Parathyroid adenoma (tissue), 2 donors: ENCODE results near the gene CLSTN2.

Source experiments
- H2AFZ ChIP-seq: fragments of 300-600 bp; sonication (generic); one replicate; pipeline ENCODE4 v1.7.0; 2017; ENCODE audit warnings: antibody characterized with exemption, mild to moderate bottlenecking
- H3K27ac ChIP-seq: fragments of 300-600 bp; sonication (generic); one replicate; pipeline ENCODE4 v1.7.0; 2017
- H3K27me3 ChIP-seq: fragments of 300-600 bp; sonication (generic); one replicate; pipeline ENCODE4 v1.7.0; 2017; ENCODE audit warnings: low read length; ENCODE audit not compliant: control insufficient read depth, insufficient read depth
- H3K36me3 ChIP-seq: fragments of 300-600 bp; sonication (generic); one replicate; pipeline ENCODE4 v1.7.0; 2017; ENCODE audit warnings: low read length; ENCODE audit not compliant: control insufficient read depth, insufficient read depth
- H3K4me1 ChIP-seq: fragments of 300-600 bp; sonication (generic); one replicate; pipeline ENCODE4 v1.7.0; 2017; ENCODE audit warnings: control low read depth
- H3K4me2 ChIP-seq: fragments of 300-600 bp; sonication (generic); one replicate; pipeline ENCODE4 v1.7.0; 2017; ENCODE audit warnings: low read length
- H3K4me3 ChIP-seq: fragments of 300-600 bp; sonication (generic); one replicate; pipeline ENCODE4 v1.7.0; 2017; ENCODE audit warnings: low read depth, low read length
- H3K79me2 ChIP-seq: fragments of 300-600 bp; sonication (generic); one replicate; pipeline ENCODE4 v1.7.0; 2017; ENCODE audit warnings: control low read depth
- H3K9ac ChIP-seq: fragments of 300-600 bp; sonication (generic); one replicate; pipeline ENCODE4 v1.7.0; 2017; ENCODE audit warnings: mild to moderate bottlenecking
- H3K9me3 ChIP-seq: fragments of 300-600 bp; sonication (generic); one replicate; pipeline ENCODE4 v1.7.0; 2017; ENCODE audit warnings: low read length; ENCODE audit not compliant: control insufficient read depth
- TF ChIP-seq, protein P1 (sequence below): fragments of 300-600 bp; sonication (generic); IDR thresholded peaks from one replicate; pipeline ENCODE4 v1.7.0; 2017; ENCODE audit warnings: antibody characterized with exemption, mild to moderate bottlenecking
- donor health status: primary hyperparathyroidism.

Gene CLSTN2

DNA sequence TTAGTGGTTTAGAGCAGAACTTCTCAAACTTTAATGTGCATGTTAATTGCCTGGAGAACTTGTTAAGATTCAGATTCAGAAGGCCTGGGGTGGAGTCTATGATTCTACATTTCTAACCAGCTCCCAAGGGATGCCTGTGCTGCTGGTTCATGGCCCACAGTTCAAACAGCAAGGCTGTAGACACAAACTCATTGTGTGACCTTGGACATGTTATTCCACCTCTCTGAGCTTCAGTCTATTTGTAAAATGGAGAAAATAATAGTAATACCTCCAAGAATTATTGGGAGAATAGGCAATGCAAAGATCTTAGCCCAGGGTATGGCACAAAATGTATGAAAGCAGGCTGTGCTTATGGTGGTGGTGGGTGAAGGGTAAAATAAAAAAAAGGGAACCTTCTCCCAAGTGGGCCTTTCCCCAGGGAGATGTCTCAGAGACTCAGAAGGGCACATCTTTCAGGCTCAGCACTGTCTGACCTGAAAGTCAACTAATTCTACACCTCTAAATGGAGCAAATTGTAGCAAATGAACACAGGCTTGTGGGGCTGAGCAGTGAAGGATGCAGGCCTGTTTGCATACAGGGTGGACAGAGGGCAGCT, 566.9 kb downstream of the CLSTN2 start:
- TF ChIP-seq, protein P1, sequence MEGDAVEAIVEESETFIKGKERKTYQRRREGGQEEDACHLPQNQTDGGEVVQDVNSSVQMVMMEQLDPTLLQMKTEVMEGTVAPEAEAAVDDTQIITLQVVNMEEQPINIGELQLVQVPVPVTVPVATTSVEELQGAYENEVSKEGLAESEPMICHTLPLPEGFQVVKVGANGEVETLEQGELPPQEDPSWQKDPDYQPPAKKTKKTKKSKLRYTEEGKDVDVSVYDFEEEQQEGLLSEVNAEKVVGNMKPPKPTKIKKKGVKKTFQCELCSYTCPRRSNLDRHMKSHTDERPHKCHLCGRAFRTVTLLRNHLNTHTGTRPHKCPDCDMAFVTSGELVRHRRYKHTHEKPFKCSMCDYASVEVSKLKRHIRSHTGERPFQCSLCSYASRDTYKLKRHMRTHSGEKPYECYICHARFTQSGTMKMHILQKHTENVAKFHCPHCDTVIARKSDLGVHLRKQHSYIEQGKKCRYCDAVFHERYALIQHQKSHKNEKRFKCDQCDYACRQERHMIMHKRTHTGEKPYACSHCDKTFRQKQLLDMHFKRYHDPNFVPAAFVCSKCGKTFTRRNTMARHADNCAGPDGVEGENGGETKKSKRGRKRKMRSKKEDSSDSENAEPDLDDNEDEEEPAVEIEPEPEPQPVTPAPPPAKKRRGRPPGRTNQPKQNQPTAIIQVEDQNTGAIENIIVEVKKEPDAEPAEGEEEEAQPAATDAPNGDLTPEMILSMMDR, result no peak
- H3K4me1 ChIP-seq, result no peaks in the 10 kb centered on the region
- H3K27ac ChIP-seq, result no peak overlapping the region

DNA sequence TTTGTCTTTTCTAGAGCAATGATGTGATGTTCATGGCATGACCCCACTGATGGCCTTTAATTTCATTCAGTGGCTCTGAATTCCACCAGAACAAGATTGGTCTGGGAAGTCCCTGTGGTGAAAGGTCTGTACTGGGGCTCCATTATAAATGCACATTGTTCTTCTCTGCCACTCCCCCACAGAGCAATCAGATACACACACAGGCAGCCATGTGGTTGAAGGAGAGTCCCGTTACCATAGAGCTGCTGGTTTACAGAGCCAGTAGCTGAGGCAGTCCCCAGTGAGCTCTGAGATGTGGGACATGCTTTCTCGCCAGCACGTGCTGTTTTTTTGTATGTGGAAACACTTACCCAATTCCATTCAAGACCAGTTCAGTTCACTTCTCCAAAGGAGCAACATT, 570.2 kb downstream of the CLSTN2 start:
- no peaks in the 10 kb centered on the region for H3K27me3 ChIP-seq
- H3K4me2 ChIP-seq, result no peak overlapping the region
- no peaks in the 10 kb centered on the region for H3K9me3 ChIP-seq
- no peak overlapping the region for H3K4me3 ChIP-seq
- H3K4me1 ChIP-seq, result no peaks in the 10 kb centered on the region
- H3K79me2 ChIP-seq, result no peaks in the 10 kb centered on the region
- no peaks in the 10 kb centered on the region for H3K36me3 ChIP-seq
- no peak overlapping the region for H3K9ac ChIP-seq
- H3K27ac ChIP-seq, result no peak overlapping the region
- TF ChIP-seq, protein P1, result no peak
- H2AFZ ChIP-seq, result no peak overlapping the region

More for the DNA sequence above, 566.9 kb downstream of the CLSTN2 start:
- Histone ChIP-seq H3K4me3 (no peak overlapping the region), H3K9ac (no peak overlapping the region), H2AFZ (no peak overlapping the region), H3K9me3 (no peaks in the 10 kb centered on the region), H3K27me3 (no peaks in the 10 kb centered on the region), H3K79me2 (no peaks in the 10 kb centered on the region), H3K4me2 (no peak overlapping the region), H3K36me3 (no peaks in the 10 kb centered on the region)

DNA sequence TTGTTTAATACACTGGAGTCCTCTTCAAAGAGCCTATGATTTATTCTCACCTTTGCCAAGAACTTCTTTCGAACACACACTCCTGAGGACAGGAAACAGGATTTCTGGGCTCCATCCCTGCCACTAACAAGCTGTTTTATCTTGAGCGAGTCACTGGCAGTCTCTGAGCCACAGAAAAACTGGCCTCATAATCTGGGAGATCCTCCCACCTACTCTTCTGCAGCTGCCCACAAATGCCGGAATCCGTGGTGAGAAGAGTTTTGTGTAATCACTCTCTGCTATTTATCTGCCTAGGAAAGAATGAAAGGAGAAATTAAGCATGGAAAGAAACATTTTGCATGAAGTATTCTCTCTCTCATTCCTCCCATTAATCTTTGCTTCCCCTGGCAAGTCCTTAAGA, 570.9 kb downstream of the CLSTN2 start:
- no peak overlapping the region for H3K27ac ChIP-seq
- no peak overlapping the region for H3K4me3 ChIP-seq
- H3K4me1 ChIP-seq, result no peaks in the 10 kb centered on the region
- TF ChIP-seq, protein P1, result no peak
- H3K4me2 ChIP-seq, result no peak overlapping the region
- H3K9me3 ChIP-seq, result no peaks in the 10 kb centered on the region
- H3K79me2 ChIP-seq, result no peaks in the 10 kb centered on the region
- no peak overlapping the region for H3K9ac ChIP-seq
- no peak overlapping the region for H2AFZ ChIP-seq
- no peaks in the 10 kb centered on the region for H3K36me3 ChIP-seq
- H3K27me3 ChIP-seq, result no peaks in the 10 kb centered on the region

DNA sequence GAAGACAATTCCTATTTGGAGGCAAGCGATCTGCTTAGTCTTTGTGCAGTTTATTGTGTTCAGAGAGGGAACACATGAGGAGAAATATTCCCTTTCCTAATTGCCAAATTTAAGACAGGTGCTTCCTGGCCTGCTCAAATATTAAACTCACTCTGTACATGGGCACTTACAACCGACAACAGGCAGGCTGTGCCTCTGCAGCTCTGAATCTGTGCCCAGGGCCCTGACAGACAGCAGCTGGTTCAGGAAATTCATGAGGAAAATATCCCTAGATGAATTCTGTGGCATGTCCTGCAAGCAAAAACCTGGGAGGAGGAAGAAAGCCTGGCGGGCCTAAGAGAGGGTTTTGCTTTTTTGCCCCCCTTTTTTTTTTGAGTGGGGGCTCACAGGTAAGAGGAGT, 573.6 kb downstream of the CLSTN2 start:
- H3K4me3 ChIP-seq, result no peak overlapping the region
- TF ChIP-seq, protein P1, result no peak
- no peak overlapping the region for H2AFZ ChIP-seq
- H3K4me1 ChIP-seq, result no peaks in the 10 kb centered on the region
- H3K79me2 ChIP-seq, result no peaks in the 10 kb centered on the region
- H3K9ac ChIP-seq, result no peak overlapping the region
- H3K4me2 ChIP-seq, result no peak overlapping the region
- no peak overlapping the region for H3K27ac ChIP-seq
- no peaks in the 10 kb centered on the region for H3K27me3 ChIP-seq
- H3K36me3 ChIP-seq, result no peaks in the 10 kb centered on the region
- H3K9me3 ChIP-seq, result no peaks in the 10 kb centered on the region

DNA sequence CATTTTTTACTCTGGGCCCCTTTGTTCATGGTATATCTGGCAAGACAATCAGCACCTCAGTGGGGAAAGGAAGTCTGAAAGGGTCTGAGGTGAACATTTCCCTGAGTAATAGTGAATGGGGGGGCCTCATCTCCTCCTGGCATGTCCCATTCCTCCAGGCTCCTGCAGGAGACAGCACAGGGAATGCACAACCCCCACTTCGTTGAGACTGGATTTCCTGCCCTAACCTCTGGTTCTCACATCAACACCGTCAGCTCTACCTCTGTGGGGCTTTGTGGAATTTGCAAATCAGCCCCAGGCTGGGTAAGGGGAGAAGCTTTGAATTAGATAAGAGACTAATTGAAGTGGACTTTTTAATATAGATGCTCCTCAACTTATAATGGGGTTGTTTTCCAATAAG, 574.5 kb downstream of the CLSTN2 start:
- TF ChIP-seq, protein P1, result no peak
- H3K9me3 ChIP-seq, result no peaks in the 10 kb centered on the region

More for the DNA sequence above, 574.5 kb downstream of the CLSTN2 start:
- Histone ChIP-seq H2AFZ (no peak overlapping the region), H3K4me2 (no peak overlapping the region), H3K27ac (no peak overlapping the region), H3K27me3 (no peaks in the 10 kb centered on the region), H3K9ac (no peak overlapping the region), H3K36me3 (no peaks in the 10 kb centered on the region), H3K4me3 (no peak overlapping the region), H3K79me2 (no peaks in the 10 kb centered on the region), H3K4me1 (no peaks in the 10 kb centered on the region)
